SK-N-MC (cell line): ENCODE results near the gene CTNNA2.

Experiments used
- DNase-seq: peaks from one replicate; pipeline ENCODE4 v3.0.0-alpha.2; 2011; ENCODE audit warnings: low read depth, low spot score
- H3K27ac ChIP-seq: fragments of 200-600 bp; sonication (generic); 2 replicates; pipeline ENCODE4 v1.5.1; 2016; ENCODE audit warnings: mixed run types
- H3K36me3 ChIP-seq: fragments of 200-600 bp; sonication (generic); 2 replicates; pipeline ENCODE4 v1.6.1; 2017; ENCODE audit warnings: antibody characterized with exemption, low read length, mixed read lengths; ENCODE audit not compliant: insufficient read depth
- H3K4me3 ChIP-seq: fragments of 200-600 bp; sonication (generic); 2 replicates; pipeline ENCODE4 v1.5.1; 2016
- H3K9ac ChIP-seq: fragments of 200-600 bp; sonication (generic); 2 replicates; pipeline ENCODE4 v1.8.0; 2017; ENCODE audit warnings: mixed run types, mixed read lengths; ENCODE audit not compliant: insufficient read length
- H3K9me3 ChIP-seq: fragments of 200-600 bp; sonication (generic); 2 replicates; pipeline ENCODE4 v1.6.1; 2017; ENCODE audit warnings: low read depth, mild to moderate bottlenecking, antibody characterized with exemption, low read length, moderate library complexity, mixed read lengths
- EZH2 ChIP-seq: fragments of 200-600 bp; sonication (generic); IDR thresholded peaks from one replicate; pipeline ENCODE4 v1.6.1; 2017; ENCODE audit warnings: antibody characterized with exemption
- FOXP2 ChIP-seq: optimal IDR thresholded peaks from 2 replicates; pipeline ENCODE3; 2011; ENCODE audit warnings: mild to moderate bottlenecking, moderate library complexity; ENCODE audit not compliant: insufficient read depth; ENCODE audit errors: extremely low read length, control extremely low read depth
- POLR2AphosphoS5 ChIP-seq: IDR thresholded peaks from 2 replicates; pipeline ENCODE4 v1.6.1; 2012; ENCODE audit warnings: mild to moderate bottlenecking, low read depth, low read length, borderline replicate concordance

The CTNNA2 gene

DNA sequence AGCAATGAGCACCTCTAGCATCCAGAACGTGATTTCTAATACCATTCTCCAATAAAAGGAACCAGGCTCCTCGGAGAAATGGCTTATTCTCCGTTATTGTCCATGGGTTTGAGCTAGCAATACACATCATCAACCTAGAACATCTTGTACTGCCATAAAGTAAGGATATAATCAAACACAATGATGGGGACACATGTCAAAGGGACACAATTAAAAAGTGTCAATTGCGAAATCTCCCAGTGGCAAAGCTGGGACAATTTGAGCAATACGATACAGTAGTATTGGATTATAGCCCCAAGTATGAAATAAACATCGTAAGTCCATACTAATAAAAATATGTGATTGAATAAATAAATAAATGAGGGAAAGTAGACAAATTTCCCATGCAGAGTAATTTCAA is 108.4 kb downstream of the CTNNA2 start:
- no peak for TF ChIP-seq FOXP2
- no peak for TF ChIP-seq POLR2AphosphoS5
- TF ChIP-seq EZH2 = no peak
- no peak for DNase-seq
- Histone ChIP-seq H3K9me3 (no peaks in the 10 kb centered on the region), H3K36me3 (no peaks in the 10 kb centered on the region), H3K4me3 (no peak overlapping the region), H3K27ac (no peak overlapping the region), H3K9ac (no peak overlapping the region)

DNA sequence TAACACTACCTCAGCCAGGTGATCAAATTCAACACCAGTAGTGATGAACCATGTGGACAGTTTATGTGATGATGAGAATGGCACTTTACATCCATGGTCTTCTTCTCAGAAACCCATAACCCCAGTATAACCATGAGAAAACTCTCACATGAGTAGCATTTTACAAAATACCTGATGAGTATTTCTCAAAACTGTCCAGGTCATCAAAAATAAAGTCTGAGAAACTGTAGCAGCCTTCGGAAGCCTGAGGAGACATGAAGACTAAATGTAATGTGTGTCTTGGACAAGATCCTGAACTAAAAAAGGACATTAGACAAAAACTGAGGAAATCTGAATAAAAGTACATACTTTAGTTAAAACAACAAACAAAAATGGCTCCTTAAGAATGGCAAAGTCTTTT is 108.9 kb downstream of the CTNNA2 start:
- H3K36me3 ChIP-seq = no peaks in the 10 kb centered on the region
- no peak for DNase-seq
- H3K9me3 ChIP-seq = no peaks in the 10 kb centered on the region

DNA sequence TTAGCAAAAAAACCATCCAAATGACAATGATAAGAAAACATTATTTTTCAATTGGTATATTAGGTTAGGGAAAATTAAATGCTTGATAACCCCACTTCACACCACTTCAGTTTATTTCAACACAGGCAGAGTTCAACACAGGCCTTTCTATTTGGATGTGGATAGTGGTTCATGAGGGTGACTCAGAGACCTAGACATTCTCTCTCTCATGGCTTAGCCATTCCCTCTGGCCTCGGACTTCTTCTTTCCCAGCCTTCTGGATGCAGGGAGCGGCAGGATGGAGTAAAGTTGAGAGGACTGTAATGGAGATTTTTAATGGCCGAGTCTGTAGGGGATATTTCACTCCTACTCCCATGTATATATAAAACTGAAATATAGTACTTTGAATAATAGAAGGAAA is 109.7 kb downstream of the CTNNA2 start:
- H3K27ac ChIP-seq = no peak overlapping the region
- H3K9ac ChIP-seq = no peak overlapping the region
- H3K36me3 ChIP-seq = no peaks in the 10 kb centered on the region
- no peak overlapping the region for H3K4me3 ChIP-seq
- DNase-seq = no peak
- no peaks in the 10 kb centered on the region for H3K9me3 ChIP-seq
- TF ChIP-seq POLR2AphosphoS5 = no peak
- no peak for TF ChIP-seq EZH2
- no peak for TF ChIP-seq FOXP2

More for the DNA sequence above, 108.9 kb downstream of the CTNNA2 start:
- H3K4me3 ChIP-seq = no peak overlapping the region
- no peak for TF ChIP-seq EZH2
- H3K27ac ChIP-seq = no peak overlapping the region
- no peak overlapping the region for H3K9ac ChIP-seq

DNA sequence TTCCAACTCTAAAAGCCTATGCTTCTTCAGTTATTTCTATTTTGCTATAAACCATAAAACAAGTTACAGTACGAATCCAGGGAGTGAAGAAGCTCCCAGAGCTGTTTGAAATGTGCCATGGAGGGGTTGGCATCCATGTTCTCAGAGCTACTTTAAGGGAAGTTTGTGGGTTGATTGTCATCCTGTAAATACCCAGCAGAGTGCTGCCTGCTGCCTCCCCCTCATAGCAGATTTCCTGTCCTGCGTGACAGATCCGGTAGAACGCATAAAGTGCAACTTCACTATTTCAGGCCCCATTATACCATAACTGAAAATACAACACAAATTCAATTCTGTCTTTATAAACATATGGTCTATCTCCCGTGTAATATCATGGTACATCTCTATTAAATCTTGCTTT is 114.4 kb downstream of the CTNNA2 start:
- H3K27ac ChIP-seq = no peak overlapping the region
- DNase-seq = no peak
- TF ChIP-seq EZH2 = no peak
- no peak for TF ChIP-seq POLR2AphosphoS5
- TF ChIP-seq FOXP2 = no peak
- no peak overlapping the region for H3K4me3 ChIP-seq
- no peaks in the 10 kb centered on the region for H3K9me3 ChIP-seq
- no peaks in the 10 kb centered on the region for H3K36me3 ChIP-seq
- no peak overlapping the region for H3K9ac ChIP-seq

DNA sequence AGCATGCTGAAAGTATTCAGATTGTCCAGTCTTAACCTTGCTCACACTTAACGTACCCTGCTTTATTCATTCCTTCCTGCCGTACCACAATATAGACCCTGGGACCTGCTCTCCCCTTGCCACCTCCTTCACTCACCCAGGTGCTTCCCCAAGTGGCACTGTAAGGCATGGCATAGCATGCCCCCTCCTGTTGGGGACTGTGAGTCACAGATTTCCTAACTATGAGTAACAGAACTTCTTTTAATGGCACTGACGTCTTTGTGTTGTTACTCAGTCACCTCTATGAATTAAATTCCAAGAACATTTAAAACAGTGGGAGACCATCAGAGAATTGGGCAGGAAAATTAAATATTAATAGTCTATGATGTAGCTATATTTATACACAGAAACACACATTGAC is 117.2 kb downstream of the CTNNA2 start:
- DNase-seq = no peak

DNA sequence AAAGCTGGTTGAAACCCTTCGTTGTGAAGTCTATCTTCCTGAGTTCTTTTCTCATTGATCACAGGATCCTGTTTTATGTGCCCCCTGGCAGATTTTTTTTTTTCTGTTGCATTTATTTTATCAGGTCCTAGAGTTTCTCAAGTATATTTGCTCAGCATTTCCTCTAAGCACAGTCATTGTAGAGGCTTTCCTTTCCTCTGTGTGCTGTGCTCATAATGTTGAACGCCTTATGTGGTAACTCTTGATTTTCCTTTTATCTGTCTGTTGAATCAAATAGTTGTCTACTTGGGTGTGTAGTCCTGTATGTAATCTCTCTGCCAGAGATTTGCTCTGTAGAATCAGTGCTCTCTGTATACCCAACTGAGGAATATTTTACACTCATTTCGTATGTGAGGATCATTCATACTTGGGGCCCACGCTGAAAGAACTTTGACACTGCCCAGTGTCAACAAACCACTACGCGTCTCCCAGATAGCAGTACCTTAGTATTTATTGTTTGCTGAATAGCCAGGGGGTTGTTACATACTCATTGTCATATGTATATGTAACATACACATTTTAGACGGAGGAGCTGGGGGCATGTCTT is 118.2 kb downstream of the CTNNA2 start:
- H3K9ac ChIP-seq = no peak overlapping the region
- H3K9me3 ChIP-seq = no peaks in the 10 kb centered on the region
- H3K27ac ChIP-seq = no peak overlapping the region
- no peaks in the 10 kb centered on the region for H3K36me3 ChIP-seq
- no peak for TF ChIP-seq POLR2AphosphoS5
- no peak for TF ChIP-seq FOXP2
- no peak for TF ChIP-seq EZH2
- no peak overlapping the region for H3K4me3 ChIP-seq
- no peak for DNase-seq

More for the DNA sequence above, 117.2 kb downstream of the CTNNA2 start:
- no peak for TF ChIP-seq FOXP2
- H3K4me3 ChIP-seq = no peak overlapping the region
- no peak overlapping the region for H3K27ac ChIP-seq
- no peaks in the 10 kb centered on the region for H3K9me3 ChIP-seq
- H3K9ac ChIP-seq = no peak overlapping the region
- H3K36me3 ChIP-seq = no peaks in the 10 kb centered on the region

DNA sequence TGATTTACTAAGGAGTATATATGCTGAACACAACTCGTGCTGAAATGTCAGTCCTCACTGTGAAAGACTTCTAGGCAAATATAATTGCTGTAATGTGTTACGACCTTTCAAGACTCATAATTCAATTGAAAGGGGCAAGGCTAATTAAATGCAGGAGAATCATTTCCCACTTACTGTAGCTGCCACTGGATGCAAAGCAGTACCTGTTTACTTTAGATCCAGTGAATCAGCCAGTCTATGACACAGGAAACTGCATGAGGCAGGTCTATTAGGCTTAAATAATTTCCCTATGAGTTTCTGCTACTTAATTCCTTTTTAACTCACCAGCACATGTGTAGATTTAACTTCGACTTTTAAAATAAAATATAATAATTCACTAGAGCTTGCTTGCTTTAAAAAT is 125.6 kb downstream of the CTNNA2 start:
- DNase-seq = no peak
- Histone ChIP-seq H3K36me3 (no peaks in the 10 kb centered on the region), H3K9me3 (no peaks in the 10 kb centered on the region), H3K27ac (no peak overlapping the region), H3K4me3 (no peak overlapping the region), H3K9ac (no peak overlapping the region)
- no peak for TF ChIP-seq POLR2AphosphoS5
- TF ChIP-seq EZH2 = no peak
- no peak for TF ChIP-seq FOXP2

DNA sequence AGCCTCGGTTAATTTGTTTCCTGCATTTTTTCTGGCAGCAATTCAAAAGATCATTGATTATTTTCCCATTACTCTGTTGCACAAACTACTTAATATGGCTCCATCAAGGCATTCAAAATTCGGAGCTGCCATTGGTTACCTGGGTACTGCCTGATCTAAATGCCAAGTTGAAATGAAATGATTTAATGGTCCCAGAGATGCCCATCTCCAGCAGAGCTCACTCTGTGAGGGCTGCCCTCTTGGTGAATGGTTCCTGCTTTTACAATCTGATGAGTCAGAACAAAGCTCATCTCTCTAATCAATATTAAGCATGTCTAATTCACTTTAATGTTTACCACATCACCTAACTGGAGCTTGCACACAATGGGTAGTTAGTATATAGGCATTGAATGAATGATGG is 126.1 kb downstream of the CTNNA2 start:
- Histone ChIP-seq H3K9ac (no peak overlapping the region), H3K36me3 (no peaks in the 10 kb centered on the region), H3K27ac (no peak overlapping the region), H3K4me3 (no peak overlapping the region), H3K9me3 (no peaks in the 10 kb centered on the region)
- TF ChIP-seq FOXP2 = no peak
- no peak for TF ChIP-seq POLR2AphosphoS5
- TF ChIP-seq EZH2 = no peak
- DNase-seq = no peak

DNA sequence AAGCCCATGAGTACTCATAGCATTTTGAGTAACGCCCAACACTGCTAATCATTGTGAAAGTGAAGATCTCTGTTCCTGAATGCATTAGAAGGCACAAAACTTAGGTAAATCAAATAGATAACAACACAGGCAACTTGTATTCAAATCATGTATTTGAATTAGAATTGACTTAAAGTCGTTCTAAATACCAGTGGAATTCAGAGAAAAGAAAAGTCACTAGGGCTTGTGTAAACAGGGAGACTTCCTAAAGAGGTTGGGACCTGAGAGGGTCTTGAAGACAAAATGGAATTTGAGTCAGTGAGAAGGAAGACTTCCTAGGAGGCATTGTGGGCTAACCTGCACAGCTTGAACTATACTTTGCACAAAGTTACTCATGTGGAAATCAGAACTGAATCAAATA is 127.2 kb downstream of the CTNNA2 start:
- no peak overlapping the region for H3K4me3 ChIP-seq
- H3K36me3 ChIP-seq = no peaks in the 10 kb centered on the region
- no peak overlapping the region for H3K9ac ChIP-seq
- TF ChIP-seq POLR2AphosphoS5 = no peak
- no peak for TF ChIP-seq EZH2
- no peak for TF ChIP-seq FOXP2
- H3K27ac ChIP-seq = no peak overlapping the region
- no peak for DNase-seq
- H3K9me3 ChIP-seq = no peaks in the 10 kb centered on the region
